K562 (cell line): ENCODE results near the gene MLLT6. TPM values are rescaled to one million over a fixed set of nuclear protein-coding genes. Genes with fewer than 3 reads are reported as not detected.

Source experiments
- ATF3 ChIP-seq, 2 experiments: fragments of 450-650 bp in 1 of 2; sonication (generic) in 1 of 2; formaldehyde crosslinking in 1 of 2; IDR thresholded peaks in 1 of 2; conservative IDR thresholded peaks in 1 of 2; 2 replicates each; pipeline versions ENCODE4 v1.6.1 to v1.8.1; 2016 to 2023; ENCODE audit warnings: mild to moderate bottlenecking in 2 of 2, moderate library complexity in 2 of 2, inconsistent platforms in 1 of 2, missing genetic modification reagents in 1 of 2
- BHLHE40 ChIP-seq: IDR thresholded peaks from 2 replicates; pipeline ENCODE4 v1.6.1; 2011; ENCODE audit warnings: low read length, improper control_type of control experiment
- CXXC5 ChIP-seq: fragments of 250-450 bp; sonication (Bioruptor Pico); IDR thresholded peaks from 2 replicates; pipeline ENCODE4 v1.8.0; 2022; ENCODE audit warnings: inconsistent platforms, mild to moderate bottlenecking, moderate library complexity
- DDX20 ChIP-seq: fragments of 450-650 bp; IDR thresholded peaks from 2 replicates; pipeline ENCODE4 v1.6.1; 2016; ENCODE audit warnings: missing genetic modification characterization, low read depth, mild to moderate bottlenecking, missing compliant biosample characterization, moderate library complexity
- EHMT2 ChIP-seq: fragments of 450-650 bp; IDR thresholded peaks from 2 replicates; pipeline ENCODE4 v1.6.1; 2018; ENCODE audit warnings: antibody characterized with exemption
- ELF4 ChIP-seq: fragments of 450-650 bp; formaldehyde crosslinking; IDR thresholded peaks from 2 replicates; pipeline ENCODE4 v1.4.0; 2022; ENCODE audit warnings: missing genetic modification characterization
- FOXA3 ChIP-seq, 2 experiments: fragments of 450-650 bp in 1 of 2; sonication (generic) in 1 of 2; formaldehyde crosslinking; IDR thresholded peaks in 1 of 2; conservative IDR thresholded peaks in 1 of 2; 2 replicates each; pipeline versions ENCODE4 v1.4.0 to v1.8.0; 2020 to 2022; ENCODE audit warnings: mild to moderate bottlenecking in 2 of 2, missing genetic modification reagents in 1 of 2
- HINFP ChIP-seq: fragments of 450-650 bp; conservative IDR thresholded peaks from 2 replicates; pipeline ENCODE4 v1.6.1; 2016; ENCODE audit warnings: missing genetic modification characterization, low read depth, mild to moderate bottlenecking, control low read depth, missing compliant biosample characterization
- ID3 ChIP-seq, 2 experiments: fragments of 250-450 bp in 1 of 2; fragments of 450-650 bp in 1 of 2; sonication (Bioruptor Pico) in 1 of 2; IDR thresholded peaks; 2 replicates each; pipeline versions ENCODE4 v1.6.1 to v1.8.0; 2016 to 2021; ENCODE audit warnings: mild to moderate bottlenecking in 2 of 2, moderate library complexity in 2 of 2, missing compliant biosample characterization in 1 of 2, missing genetic modification characterization in 1 of 2
- IRF9 ChIP-seq: fragments of 450-650 bp; IDR thresholded peaks from 2 replicates; pipeline ENCODE4 v1.6.1; 2016; ENCODE audit warnings: missing biosample characterization, missing genetic modification characterization
- LCOR ChIP-seq: sonication (generic); formaldehyde crosslinking; IDR thresholded peaks from 2 replicates; pipeline ENCODE4 v1.8.0; 2022; ENCODE audit warnings: mild to moderate bottlenecking, missing genetic modification reagents
- NFATC3 ChIP-seq: fragments of 450-650 bp; IDR thresholded peaks from 2 replicates; pipeline ENCODE4 v1.6.1; 2017; ENCODE audit warnings: mild to moderate bottlenecking
- POLR2AphosphoS2 ChIP-seq: IDR thresholded peaks from 2 replicates; pipeline ENCODE4 v1.6.1; 2012; ENCODE audit warnings: low read length, improper control_type of control experiment
- PRMT5 ChIP-seq: sonication (generic); formaldehyde crosslinking; IDR thresholded peaks from 2 replicates; pipeline ENCODE4 v1.5.0; 2020; ENCODE audit warnings: missing genetic modification reagents
- RBM17 ChIP-seq: fragments of 200-400 bp; formaldehyde crosslinking; IDR thresholded peaks from 2 replicates; pipeline ENCODE4 v1.6.1; 2017; ENCODE audit warnings: low read depth, mild to moderate bottlenecking, low read length, borderline replicate concordance
- RBM25 ChIP-seq: fragments of 200-400 bp; formaldehyde crosslinking; IDR thresholded peaks from 2 replicates; pipeline ENCODE4 v1.6.1; 2018; ENCODE audit warnings: low read length, low read depth, moderate library complexity; ENCODE audit not compliant: severe bottlenecking
- RFX7 ChIP-seq: fragments of 250-450 bp; sonication (Bioruptor Pico); IDR thresholded peaks from 2 replicates; pipeline ENCODE4 v1.5.1; 2021; ENCODE audit warnings: mild to moderate bottlenecking
- SMAD2 ChIP-seq: fragments of 150-350 bp; IDR thresholded peaks from 2 replicates; pipeline ENCODE4 v1.6.1; 2014; ENCODE audit warnings: low read depth, mild to moderate bottlenecking, low read length
- SUPT5H ChIP-seq: fragments of 450-650 bp; IDR thresholded peaks from 2 replicates; pipeline ENCODE4 v1.6.1; 2016
- TCF7L2 ChIP-seq: fragments of 150-350 bp; IDR thresholded peaks from 2 replicates; pipeline ENCODE4 v1.6.1; 2016; ENCODE audit warnings: low read depth, mild to moderate bottlenecking, low read length, moderate library complexity
- TGIF2 ChIP-seq: sonication (generic); formaldehyde crosslinking; IDR thresholded peaks from 2 replicates; pipeline ENCODE4 v1.8.1; 2022; ENCODE audit warnings: mild to moderate bottlenecking, missing genetic modification reagents, moderate library complexity
- ZC3H11A ChIP-seq: IDR thresholded peaks from 2 replicates; pipeline ENCODE4 v1.6.1; 2012; ENCODE audit warnings: low read depth, low read length, improper control_type of control experiment
- ZNF197 ChIP-seq: fragments of 200-800 bp; sonication (Bioruptor generic); IDR thresholded peaks from 2 replicates; pipeline ENCODE4 v1.6.1; 2016; ENCODE audit warnings: low read depth, missing genetic modification characterization, missing compliant biosample characterization
- ZNF217 ChIP-seq: sonication (generic); formaldehyde crosslinking; IDR thresholded peaks from 2 replicates; pipeline ENCODE4 v1.8.0; 2022; ENCODE audit warnings: mild to moderate bottlenecking, missing genetic modification reagents
- ZNF282 ChIP-seq: sonication (generic); formaldehyde crosslinking; IDR thresholded peaks from 2 replicates; pipeline ENCODE4 v1.8.1; 2023; ENCODE audit warnings: missing genetic modification reagents
- ZNF436 ChIP-seq: fragments of 250-450, 450-650 bp; sonication (Bioruptor Pico); formaldehyde crosslinking; IDR thresholded peaks from 2 replicates; pipeline ENCODE4 v1.7.0; 2020; ENCODE audit warnings: mild to moderate bottlenecking
- polyA plus RNA-seq, 8 experiments: library from polyadenylated mRNA; depleted of rRNA in 4 of 8; stranded (reverse) in 5 of 8; unstranded in 3 of 8; fragments of >200 nt; fragmentation: Nextera tagmentation in 2 of 8; fragmentation: Illumina TruSeq in 1 of 8; extraction: Ambion mirVana in 2 of 8; extraction: Trizol in 1 of 8; gene quantifications; 2 replicates each; pipeline versions ENCODE4 v1.2.1 to v1.2.3, GENCODE V29; 2011 to 2014; ENCODE audit warnings: inconsistent platforms in 1 of 8, missing spikeins in 1 of 8
- total RNA-seq, 7 experiments: library from RNA; depleted of rRNA in 6 of 7; stranded (reverse); fragments of >200 nt in 6 of 7; fragmentation: Illumina TruSeq in 2 of 7; extraction: Trizol in 2 of 7; gene quantifications; 2 replicates each; pipeline versions ENCODE4 v1.2.1 to v1.2.3, GENCODE V29; 2011 to 2021; ENCODE audit warnings: low replicate concordance in 1 of 7

The MLLT6 gene
- total and polyA plus RNA-seq, 9 of the 15 experiments (the other 6 are each of a cell fraction or from before 2014, with no cell fraction given): 3.1 to 71.7 (median 30.0) TPM

- no peak for TF ChIP-seq ZNF436 (CRISPR knock-in tag)
- TF ChIP-seq EHMT2: no peak
- TF ChIP-seq ATF3 (IDR thresholded peaks at IDR 0.05): no peak
- TF ChIP-seq ATF3 (CRISPR knock-in tag; conservative IDR thresholded peaks at IDR 0.05): no peak
- TF ChIP-seq RFX7 (CRISPR knock-in tag): no peak
- TF ChIP-seq ZNF282 (CRISPR knock-in tag): no peak
- no peak for TF ChIP-seq ZNF217 (CRISPR knock-in tag)
- no peak for TF ChIP-seq SMAD2
- TF ChIP-seq LCOR: no peak
- TF ChIP-seq ZNF197 (CRISPR knock-in tag): no peak
- no peak for TF ChIP-seq ID3 (CRISPR knock-in tag; IDR thresholded peaks at IDR 0.05)
- no peak for TF ChIP-seq ID3 (tag; IDR thresholded peaks at IDR 0.05)
- TF ChIP-seq POLR2AphosphoS2: no peak
- peak; percentile 97 for TF ChIP-seq ELF4 (CRISPR knock-in tag)
- TF ChIP-seq TGIF2: no peak
- no peak; the same call in 1 of the 2 replicates for TF ChIP-seq HINFP (tag)
- TF ChIP-seq FOXA3 (CRISPR knock-in tag; conservative IDR thresholded peaks at IDR 0.05 in 1 of 2, IDR thresholded peaks at IDR 0.05 in 1 of 2): no peak
- peak; percentile 95 for TF ChIP-seq SUPT5H
- peak; percentile 9; the same call in 1 of the 2 replicates for TF ChIP-seq CXXC5 (CRISPR knock-in tag)
- no peak for TF ChIP-seq IRF9
- TF ChIP-seq TCF7L2: no peak
- TF ChIP-seq BHLHE40: peak; percentile 84
- peak; percentile 97 for TF ChIP-seq RBM25
- no peak for TF ChIP-seq ZC3H11A
- TF ChIP-seq NFATC3: no peak
- no peak for TF ChIP-seq DDX20
- no peak for TF ChIP-seq RBM17
- TF ChIP-seq PRMT5 (CRISPR knock-in tag): no peak
Observed at GRCh38 chr17:38752308-38753070, 47.4 kb downstream of the MLLT6 start, which contains the start of gene PSMB3 (continued).
